ENCODE data around the gene MACROD1.

The MACROD1 gene, protein sequence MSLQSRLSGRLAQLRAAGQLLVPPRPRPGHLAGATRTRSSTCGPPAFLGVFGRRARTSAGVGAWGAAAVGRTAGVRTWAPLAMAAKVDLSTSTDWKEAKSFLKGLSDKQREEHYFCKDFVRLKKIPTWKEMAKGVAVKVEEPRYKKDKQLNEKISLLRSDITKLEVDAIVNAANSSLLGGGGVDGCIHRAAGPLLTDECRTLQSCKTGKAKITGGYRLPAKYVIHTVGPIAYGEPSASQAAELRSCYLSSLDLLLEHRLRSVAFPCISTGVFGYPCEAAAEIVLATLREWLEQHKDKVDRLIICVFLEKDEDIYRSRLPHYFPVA

DNA sequence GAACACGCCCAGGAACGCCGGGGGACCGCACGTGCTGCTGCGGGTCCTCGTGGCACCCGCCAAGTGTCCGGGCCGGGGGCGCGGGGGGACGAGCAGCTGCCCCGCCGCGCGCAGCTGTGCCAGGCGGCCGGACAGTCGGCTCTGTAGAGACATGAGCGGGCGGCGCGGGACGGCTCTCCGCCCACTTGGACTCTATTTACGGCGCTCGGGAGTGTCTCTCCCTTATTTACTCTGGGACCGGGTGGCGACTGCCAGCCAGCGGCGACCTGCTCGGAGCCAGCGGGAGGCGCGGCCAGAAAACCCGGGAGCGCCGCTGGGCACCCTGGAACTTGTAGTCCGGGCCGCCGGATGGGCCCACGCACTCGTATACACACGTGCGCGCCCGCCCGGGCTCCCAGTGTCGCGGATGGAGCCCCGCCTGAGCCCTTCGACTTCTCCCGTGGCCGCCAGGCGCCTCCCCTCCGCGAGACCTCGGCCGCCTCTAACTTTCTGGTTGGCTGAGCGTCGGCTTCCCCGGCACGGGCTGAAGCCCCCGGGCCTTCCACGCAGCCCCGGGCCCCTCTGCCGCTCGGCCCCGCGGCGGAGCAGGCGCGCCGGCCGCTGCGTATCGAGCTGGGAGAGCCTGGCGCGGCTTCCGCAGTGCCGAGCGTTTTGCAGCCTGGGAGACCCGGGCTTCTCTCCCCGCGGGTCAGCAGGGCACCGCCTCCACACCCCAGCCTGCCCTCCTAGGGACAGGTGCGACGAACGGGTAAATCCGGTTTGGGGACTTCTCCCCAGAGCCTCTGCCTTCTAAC, at the start of gene MACROD1:
TSS of gene MACROD1 (minus strand) at position 272 of the 794 bp plus-strand sequence. CDS start at position 153, 119 bp downstream.
- in situ Hi-C loops (cut with MboI; ENCODE audit: low sequenced_read_pairs) = no loop called here

DNA sequence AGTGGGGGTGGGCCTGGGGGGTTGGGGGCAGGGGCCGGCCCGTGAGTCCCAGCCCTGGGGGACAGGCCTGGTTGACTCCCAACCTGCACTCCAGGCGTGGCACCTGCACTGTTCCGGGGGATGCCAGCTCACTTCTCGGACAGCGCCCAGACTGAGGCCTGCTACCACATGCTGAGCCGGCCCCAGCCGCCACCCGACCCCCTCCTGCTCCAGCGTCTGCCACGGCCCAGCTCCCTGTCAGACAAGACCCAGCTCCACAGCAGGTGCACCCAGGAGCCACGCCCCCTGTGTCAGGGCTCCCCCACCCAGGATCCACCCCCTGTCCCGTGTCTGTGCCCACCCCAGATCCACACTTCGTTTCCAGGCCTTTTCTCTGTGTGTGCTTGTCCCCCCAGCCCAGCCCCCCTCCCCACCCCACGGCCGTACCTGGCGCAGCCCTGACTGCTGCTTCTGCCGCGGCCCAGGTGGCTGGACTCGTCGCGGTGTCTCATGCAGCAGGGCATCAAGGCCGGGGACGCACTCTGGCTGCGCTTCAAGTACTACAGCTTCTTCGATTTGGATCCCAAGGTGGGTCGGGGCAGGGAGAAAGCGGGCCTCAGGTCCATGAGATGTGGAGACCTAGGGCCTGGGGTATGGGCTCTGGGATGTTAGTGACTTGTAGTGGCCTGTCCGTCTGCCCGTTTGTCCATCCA, 45.4 kb upstream of the MACROD1 start:
- in situ Hi-C loops (cut with MboI; ENCODE audit: low sequenced_read_pairs) = no loop called here

DNA sequence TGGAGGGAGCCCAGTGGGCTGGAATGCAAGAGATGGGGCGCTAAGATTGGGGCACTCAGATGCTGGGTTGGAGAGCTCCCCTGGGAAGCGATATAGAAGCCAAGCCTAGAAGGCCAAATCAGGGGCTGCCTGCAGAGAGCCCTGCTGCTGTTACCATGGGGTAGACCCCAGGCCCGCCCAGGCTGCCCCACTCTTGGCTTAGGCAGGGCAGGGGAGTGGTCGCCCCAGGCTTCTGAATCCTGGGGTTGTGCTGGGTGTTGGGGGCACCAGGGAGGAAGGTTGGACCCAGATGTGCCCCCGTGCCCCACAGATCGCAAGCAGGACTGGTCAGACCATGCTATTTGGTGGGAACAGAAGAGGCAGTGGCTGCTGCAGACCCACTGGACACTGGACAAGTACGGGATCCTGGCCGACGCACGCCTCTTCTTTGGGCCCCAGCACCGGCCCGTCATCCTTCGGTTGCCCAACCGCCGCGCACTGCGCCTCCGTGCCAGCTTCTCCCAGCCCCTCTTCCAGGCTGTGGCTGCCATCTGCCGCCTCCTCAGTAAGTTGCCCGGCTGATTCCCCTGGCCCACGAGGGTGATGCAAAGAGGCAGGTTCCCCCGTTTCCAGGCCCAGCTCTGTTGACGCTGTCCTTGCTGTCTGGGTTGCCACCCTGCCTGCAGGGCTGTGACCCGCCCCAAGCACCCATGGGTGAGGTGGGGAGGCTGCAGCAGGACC, 44.5 kb upstream of the MACROD1 start:
- in situ Hi-C loops (cut with MboI; ENCODE audit: low sequenced_read_pairs) = no loop called here

DNA sequence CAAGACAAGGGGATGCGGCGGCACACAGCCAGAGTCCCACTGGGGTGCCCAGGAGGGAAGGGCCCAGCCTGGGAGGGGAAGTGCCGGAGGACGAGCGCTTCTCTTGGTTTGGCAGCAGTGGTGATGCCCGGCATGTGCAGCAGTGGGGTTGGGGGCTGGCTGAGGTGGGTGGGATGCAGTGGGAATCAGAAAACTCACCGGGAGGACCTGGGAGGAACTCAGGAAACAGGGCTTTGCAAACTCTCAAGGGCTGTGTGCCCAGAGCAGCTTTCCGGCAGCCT, 43.6 kb upstream of the MACROD1 start:
- in situ Hi-C loops (cut with MboI; ENCODE audit: low sequenced_read_pairs) = no loop called here

DNA sequence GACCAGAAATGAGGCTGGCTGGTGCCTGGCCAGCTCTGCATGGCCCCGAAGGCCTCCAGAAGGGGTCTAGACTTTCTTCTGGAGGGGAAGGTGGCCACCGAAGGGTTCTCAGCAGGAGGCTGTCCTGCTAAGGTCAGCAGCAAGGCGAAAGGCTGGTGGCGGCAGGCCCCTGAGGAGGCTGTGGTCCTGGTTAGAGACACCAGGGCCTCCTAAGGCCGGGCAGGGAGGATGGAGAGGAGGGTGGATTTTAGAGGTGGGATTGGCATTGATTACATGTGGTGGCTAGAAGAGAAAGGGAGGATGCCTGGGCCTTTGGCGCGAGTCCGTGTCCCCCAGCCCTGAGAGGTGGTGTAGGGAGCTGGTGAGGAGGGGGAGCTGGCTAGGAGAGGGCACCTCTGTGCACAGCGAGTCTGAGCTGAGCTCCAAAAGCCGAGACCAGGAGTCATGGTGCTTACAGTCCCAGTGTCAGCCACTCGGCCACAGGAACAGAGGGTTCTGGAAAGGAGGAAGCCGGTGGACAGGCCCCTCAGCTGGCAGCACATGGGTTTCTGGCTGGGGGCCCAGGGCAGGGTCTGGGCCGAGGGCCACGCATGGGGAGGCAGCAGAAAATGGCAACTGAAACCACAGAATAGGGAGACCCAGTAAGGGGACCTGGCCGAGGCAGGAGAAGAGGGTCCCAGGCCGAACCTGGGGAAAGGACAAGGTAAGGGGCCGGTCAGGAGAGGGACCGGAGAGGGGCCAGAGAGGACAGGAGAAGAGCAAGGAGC, 43.1 kb upstream of the MACROD1 start:
- in situ Hi-C loops (cut with MboI; ENCODE audit: low sequenced_read_pairs) = no loop called here

DNA sequence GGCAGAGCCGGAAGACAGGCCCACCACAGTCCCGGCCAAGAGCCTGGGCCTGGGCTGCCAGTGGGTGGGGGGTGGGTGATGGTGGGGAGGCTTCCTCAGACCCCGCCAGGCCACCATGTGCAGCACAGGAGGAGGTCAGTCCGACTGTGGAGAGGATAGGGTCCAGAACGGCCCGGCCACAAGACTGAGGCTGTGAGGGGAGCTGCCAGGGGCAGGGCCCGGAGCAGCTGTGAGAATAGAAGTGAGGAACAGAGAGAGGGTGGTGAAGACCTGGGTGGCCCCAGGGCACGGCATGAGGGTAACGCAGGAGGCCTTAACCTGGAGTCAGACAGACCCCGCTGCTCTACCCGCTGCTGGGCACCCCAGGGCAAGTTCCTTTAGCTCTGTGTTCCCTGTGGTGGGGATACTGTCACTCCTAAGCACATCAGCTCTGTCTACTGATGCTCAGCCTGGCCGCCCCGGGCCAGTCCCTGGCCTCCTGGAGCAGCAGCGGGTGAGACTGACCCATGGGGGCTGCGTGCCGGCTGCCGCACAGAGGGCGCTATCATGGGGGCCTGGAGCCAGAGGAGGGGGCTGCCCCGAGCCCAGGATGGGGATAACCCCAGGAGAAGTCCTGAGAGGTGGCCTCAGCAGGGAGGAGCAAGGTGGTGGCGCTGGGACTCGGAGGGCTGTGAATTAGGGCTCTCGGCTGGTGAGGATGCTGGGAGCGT, 42.3 kb upstream of the MACROD1 start:
- in situ Hi-C loops (cut with MboI; ENCODE audit: low sequenced_read_pairs) = no loop called here

DNA sequence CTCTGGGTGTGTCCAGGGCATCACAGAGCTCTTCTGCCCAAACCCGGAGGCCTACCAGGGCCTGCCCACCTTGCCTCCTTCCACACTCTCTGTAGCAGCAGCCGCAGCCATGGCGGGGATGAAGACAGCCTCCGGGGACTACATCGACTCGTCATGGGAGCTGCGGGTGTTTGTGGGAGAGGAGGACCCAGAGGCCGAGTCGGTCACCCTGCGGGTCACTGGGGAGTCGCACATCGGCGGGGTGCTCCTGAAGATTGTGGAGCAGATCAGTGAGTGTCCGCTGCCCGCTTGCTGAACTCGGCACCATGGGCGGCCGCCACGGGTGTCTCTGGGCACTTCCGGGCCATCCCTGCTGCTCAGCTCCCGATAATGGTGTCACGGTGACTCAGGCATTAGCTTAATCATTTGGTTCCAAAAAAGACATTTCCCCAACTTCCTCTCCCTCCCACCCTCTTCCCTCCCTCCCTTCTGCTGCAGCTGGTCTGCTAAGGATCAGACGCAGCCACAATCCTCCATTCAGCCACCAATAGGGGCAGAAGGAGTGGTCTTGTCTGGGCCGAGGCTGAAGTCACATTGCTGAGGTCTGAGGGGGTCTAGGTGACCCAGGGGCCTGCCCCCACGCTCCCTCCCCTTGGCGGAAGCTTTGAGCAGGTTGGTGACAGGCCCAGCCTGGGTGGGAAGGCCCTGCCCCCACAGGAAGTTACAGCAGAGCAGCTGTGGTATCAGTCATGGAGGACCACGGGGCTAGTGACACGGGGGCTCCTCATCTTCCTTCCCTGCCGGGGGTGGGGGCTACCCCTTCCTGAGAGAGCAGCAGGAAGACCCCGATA, 41.6 kb upstream of the MACROD1 start:
- in situ Hi-C loops (cut with MboI; ENCODE audit: low sequenced_read_pairs) = no loop called here

DNA sequence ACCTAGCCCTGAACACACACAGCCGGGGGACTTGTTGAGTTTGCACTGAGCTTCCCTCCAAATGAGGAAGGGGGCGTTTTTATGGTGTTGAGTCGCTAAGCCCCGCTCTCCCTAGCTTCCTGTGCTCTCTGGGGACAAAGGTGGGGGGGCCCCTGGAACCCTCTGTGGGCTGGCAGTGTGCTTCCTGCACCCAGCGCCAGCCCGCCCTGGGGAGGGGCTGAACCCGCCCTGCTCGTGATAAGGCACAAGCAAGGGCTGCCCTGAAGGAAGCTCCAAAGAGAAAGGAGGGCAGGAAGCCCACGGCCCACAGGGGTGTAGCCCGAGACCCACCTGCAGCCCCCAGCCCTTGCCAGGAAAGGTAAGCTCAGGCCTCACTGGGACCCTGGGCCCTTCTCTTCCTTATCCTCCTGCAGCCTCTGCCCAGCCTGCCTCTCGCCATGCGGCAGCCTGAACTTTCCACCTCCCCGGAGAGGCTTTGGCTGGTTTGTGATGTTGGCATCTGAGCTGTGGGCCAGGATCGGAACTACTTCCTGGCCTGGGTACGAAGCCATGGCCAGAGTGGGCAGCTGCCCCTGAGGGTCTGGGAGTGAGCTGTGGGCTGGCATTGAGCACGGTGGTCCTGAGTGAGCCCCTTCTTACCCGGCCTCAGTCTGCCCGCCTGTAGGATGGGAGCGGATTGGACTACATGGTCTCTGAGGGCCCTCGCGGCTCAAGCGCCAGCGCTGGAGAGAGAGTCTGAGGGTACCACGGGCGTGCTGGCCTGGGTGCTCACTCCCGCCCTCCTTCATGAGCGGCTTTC, 40.7 kb upstream of the MACROD1 start, which contains the start of gene FERMT3:
TSS of gene FERMT3 (plus strand) at position 265 of the 799 bp plus-strand sequence. CDS start 644 bp downstream, outside the sequence.
- in situ Hi-C loops (cut with MboI; ENCODE audit: low sequenced_read_pairs) = no loop called here

DNA sequence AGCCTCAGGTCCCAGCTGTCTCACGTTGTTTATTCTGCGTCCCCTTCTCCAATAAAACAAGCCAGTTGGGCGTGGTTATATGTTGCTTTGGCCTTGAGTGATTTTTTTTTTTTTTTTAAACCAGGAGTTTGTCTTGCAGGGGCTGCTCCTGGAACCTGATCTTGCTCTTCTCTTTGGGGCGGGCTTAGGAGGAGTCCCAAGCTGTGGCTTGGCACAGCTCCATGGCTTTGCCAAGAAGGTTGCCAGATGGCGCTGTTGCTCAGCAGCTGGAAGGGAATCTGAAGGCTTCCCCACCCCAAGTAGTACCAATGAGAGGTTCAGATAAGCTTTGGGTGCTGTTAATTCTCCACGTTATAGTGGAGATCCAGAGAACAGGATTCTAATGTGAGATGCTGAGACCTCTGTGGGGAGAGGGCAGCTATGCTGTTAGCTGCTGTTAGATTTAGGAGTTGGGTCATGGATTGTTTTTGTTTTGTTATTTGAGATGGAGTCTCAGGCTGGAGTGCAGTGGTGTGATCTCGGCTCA, 38.6 kb upstream of the MACROD1 start:
- in situ Hi-C loops (cut with MboI; ENCODE audit: low sequenced_read_pairs) = no loop called here

DNA sequence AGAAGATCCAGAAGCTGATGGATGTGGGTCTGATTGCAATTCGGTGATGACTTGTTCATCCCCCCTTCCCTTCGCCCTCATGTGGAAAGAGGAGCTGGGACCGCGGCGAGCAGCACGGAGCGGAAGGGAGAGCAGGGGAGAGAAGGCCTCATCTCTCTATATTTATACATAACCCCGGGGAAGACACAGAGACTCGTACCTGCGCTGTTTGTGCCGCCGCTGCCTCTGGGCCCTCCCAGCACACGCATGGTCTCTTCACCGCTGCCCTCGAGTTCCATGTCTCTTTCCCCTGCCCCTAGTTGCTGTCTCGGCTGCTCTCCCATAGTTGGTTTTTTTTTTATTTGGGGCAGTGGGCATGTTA, 38.1 kb upstream of the MACROD1 start:
- in situ Hi-C loops (cut with MboI; ENCODE audit: low sequenced_read_pairs) = no loop called here

DNA sequence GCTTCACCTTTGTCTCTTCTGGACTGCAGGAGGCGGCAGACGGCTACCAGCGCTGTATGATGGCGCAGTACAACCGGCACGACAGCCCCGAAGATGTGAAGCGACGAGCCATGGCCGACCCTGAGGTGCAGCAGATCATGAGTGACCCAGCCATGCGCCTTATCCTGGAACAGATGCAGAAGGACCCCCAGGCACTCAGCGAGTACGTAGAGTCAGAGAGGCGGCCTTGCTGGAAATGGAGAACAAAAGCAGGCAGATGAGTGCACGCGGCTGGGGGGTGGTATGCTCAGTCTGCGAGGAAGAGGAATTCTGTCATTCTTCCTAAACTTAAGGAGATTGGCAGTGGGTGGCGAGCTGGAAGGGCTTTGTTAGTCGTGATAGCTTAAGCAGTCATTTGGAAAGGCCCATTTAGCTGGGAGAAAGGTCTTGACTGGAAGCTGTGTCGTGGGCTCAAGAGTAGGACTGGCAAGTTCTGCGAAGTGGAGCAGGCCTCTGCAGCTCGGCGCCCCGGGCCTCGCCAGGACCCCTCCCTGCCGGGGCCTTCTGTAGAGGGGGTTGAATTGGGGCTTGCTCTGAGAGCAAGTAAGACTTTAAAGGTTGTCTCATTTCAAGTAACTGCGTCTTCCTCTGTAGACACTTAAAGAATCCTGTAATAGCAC, 37.6 kb upstream of the MACROD1 start:
- in situ Hi-C loops (cut with MboI; ENCODE audit: low sequenced_read_pairs) = no loop called here

DNA sequence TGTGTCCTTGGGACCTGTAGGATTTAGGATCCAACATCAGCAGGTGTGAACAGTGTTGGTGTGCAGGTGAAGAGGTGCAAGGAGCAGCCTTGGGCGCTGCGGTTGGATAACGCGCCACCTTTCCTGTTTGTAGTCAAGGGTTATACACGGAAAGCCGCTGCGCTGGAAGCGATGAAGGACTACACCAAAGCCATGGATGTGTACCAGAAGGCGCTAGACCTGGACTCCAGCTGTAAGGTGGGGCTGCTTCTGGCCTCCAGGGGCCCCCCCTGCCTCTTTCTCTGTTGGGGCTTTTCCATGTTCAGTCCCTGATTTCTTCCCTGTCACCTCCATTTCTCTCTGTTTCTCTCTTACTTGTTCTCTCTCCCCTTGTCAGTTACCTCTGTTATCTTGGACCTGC, 37.1 kb upstream of the MACROD1 start:
- in situ Hi-C loops (cut with MboI; ENCODE audit: low sequenced_read_pairs) = no loop called here

DNA sequence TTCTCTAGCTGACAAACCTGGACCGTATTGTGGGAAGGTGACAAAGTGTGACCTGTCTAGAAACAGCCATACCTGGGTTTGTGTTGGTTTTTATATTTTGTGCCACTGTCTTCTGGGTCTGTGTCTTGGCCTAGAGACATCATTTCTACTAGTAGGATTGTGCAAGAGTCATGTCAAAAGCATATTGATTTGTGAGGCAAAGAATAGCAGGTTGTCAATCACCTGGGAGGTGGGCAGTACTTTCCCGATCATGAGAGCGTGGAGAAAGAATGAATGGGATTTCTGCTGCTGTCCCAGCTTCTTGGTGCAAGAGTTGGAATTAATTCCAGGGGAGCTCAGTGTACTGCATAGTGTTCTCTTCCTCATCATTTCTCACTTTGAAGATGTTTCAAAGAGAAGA, 35.6 kb upstream of the MACROD1 start:
- in situ Hi-C loops (cut with MboI; ENCODE audit: low sequenced_read_pairs) = no loop called here

DNA sequence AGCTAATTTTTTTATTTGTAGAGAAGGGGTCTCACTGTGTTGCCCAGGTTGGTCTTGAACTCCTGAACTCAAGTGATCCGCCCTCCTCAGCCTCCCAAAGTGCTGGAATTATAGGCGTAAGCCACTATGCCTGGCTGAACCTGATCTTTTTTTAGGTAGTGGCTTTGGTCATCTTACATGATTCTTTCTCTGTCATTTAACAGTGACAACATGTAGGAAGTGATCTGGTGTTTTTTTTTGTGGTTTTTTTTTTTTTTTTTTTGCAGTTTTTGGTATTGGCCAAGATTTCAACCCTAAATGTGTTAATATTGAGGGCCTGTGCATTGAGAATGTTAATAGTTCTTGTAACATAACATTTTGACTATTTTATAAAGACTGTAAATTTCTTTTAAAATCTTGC, 32.6 kb upstream of the MACROD1 start:
- in situ Hi-C loops (cut with MboI; ENCODE audit: low sequenced_read_pairs) = no loop called here

DNA sequence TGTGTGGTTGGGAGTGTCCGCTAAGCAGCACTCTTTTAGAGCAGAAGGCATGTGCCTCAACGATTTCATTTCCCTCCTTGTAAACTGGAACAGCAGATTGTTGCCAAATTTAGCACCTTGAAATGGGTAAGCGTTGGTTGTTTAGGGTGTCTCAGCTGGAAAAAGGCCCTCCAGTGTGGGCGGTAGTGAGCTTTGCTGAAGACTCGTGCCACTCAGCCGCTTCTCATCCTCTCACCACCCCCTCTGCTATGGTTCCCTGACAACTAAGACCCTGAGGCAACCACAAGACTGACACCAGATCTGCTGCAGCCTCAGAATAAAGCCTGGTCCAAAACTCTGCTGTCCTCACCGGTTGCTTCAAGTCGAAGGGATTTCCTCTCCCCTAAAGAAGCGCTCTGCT, 30.7 kb upstream of the MACROD1 start:
- in situ Hi-C loops (cut with MboI; ENCODE audit: low sequenced_read_pairs) = no loop called here

DNA sequence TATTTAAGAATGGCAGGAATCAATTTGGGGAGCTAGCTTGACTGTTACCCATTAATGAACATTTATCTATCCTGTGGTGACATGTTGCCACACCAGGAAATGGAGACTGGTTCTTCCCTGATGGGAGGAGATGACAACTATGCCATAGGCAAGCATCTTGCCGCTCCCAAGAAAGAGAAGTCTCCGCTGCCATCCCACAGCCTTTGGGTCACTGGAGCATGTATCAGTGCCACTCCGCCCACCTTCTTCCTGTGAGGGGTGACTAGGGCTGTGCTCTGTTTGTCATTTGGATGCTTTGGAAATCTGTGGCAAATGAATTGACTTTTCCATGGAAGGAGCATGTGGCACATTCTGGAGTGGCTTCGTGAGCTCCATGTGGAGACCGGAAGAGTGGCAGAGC, 26.5 kb upstream of the MACROD1 start:
- in situ Hi-C loops (cut with MboI; ENCODE audit: low sequenced_read_pairs) = no loop called here

DNA sequence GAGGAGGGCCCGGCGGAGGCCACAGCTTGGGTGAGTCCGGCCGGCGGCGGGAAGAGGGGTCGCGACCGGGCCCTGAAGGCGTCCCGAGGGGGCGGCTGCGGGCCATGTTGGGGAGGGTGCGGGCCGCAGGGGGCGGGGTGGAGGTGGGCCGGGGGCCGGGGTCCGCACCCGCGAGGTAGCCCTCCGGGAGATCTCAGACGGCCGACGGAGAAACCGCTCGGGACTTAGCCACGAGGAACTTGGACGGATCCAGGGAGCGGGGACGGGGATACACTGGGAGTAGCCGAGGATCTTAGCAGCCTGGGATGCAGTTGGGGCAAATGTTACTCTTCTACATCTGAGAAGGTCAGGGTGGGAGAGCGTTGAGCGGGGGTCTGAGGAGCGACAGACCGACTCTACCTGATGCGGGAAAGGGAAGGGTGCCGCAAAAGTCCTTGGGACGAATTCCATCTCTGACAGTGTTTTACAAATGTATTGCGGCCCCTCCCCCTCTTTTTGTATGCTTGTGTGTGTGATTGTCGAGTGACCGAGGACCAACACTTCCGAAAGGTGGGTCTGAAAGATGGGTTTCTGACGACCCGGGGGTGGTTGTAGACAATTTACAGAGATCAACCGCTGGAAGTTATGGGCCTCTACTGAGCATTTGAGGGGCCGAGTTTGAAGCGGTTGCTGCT, 20.7 kb upstream of the MACROD1 start:
- in situ Hi-C loops (cut with MboI; ENCODE audit: low sequenced_read_pairs) = no loop called here

Data from HL-60/S4 treated with retinoic acid at 250 ng/mL for 4 days and 3 days (cell line).